ENCODE data around the gene PHF5A.
"Not testable (repeated sequence)": the region's sequence is repeated elsewhere in the genome, so short reads cannot be mapped to it uniquely, and the experiment has no call there.

DNA sequence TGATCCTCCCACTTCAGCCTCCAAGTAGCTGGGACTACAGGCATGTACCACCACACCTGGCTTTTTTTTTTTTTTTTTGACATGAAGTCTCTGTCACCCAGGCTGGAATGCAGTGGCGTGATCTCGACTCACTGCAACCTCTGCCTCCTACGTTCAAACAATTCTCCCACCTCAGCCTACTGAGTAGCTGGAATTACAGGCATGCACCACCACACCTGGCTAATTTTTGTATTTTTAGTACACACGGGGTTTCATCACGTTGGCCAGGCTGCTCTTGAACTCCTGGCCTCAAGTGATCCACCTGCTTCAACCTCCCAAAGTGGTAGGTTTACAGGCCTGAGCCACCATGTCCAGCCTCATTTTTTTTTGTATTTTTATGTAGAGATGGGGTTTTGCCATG lies 28.0 kb downstream of the PHF5A start:
- TF ChIP-seq CTCF (IDR thresholded peaks at IDR 0.05; ENCODE audit: low read depth, low read length); POLR2A (IDR thresholded peaks at IDR 0.05; ENCODE audit: extremely low read depth, insufficient read length): not testable (repeated sequence)
